ENCODE data around the gene MICU2.

- TF ChIP-seq CTCF (conservative IDR thresholded peaks at IDR 0.05; ENCODE audit: low read depth, low read length) (no peak), EZH2 (IDR thresholded peaks at IDR 0.05; ENCODE audit: borderline replicate concordance, low read depth, low read length, poor library complexity, severe bottlenecking) (no peak)
Observed at GRCh38 chr13:21516805-21517204, 87.2 kb downstream of the MICU2 start.

Measured in A673 (cell line).